ENCODE results near the gene NAPG.
"Not testable (repeated sequence)": the region's sequence is repeated elsewhere in the genome, so short reads cannot be mapped to it uniquely, and the experiment has no call there.

The NAPG gene

DNA sequence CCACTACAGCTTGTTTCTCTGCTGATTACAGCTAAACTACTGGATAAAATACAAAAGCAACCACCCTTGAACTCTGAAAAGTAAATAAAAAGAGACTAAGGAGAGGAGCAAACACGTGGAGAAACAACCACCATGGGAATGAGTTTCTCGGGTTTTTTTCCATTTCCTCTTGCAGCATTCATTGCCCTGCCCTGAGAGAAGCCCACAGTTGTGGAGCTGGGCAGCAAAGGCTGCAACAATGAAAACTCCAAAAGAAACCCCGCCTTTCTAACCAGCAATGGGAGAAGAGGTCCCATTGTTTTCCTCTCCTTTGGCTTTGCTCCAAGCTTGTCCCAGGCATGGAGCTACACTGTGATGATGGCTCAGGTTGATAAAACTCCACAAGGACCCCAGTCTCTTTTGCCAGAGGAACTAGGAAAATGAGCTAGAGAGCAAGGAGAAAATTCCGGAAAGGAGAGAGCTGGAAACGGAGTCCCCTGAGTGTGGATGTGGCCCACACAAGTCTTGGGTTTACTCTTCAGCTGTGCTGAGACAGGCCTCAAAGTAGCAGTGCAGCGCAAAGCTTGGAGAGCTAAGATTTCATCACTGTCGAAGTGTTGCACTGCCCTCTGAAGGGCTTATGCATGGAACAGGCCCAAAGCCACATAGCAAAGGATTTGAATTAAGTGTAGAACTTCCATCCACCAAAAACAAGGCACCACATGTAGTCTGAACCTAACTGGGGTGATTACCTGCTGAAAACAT is 20.9 kb downstream of the NAPG start:
- DNase-seq (ENCODE audit: low read depth, low spot score): no peak

DNA sequence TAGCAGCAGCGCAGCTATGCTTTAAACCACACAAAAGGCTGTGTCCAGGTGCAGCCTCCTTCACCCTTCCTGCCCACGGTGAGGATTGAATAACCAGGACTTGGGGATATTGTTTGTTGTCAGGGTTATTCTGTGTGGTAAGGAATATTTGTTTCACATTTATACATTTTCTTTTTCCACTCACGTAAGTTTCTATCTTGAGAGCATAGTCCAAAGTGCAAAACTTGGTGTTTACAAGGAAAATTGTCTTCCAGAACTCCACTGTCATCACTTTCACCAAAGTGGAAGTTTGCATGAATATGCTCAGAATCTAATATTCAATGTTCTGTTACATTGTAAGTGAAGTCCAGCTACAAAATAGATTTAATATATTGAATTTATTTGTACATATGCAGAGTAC is 26.4 kb downstream of the NAPG start:
- DNase-seq (ENCODE audit: low read depth, low spot score): no peak

DNA sequence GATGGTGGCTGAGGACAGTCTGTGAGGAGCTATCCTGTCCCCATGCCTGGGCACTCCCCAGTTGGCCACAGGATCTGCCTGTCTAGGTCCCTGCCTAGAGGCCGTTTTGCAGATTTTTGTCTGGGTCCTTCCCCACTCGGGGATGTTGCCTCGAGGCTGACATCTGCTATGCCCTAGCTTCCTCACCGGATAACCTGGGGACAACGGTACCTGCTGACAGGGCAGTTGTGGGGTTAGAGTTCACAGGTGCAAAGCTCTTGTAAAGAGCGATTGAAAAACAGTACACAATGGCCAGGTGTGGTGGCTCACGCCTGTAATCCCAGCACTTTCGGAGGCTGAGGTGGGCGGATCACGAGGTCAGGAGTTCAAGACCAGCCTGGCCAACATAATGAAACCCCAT is 30.4 kb downstream of the NAPG start:
- DNase-seq (ENCODE audit: low read depth, low spot score): not testable (repeated sequence)

DNA sequence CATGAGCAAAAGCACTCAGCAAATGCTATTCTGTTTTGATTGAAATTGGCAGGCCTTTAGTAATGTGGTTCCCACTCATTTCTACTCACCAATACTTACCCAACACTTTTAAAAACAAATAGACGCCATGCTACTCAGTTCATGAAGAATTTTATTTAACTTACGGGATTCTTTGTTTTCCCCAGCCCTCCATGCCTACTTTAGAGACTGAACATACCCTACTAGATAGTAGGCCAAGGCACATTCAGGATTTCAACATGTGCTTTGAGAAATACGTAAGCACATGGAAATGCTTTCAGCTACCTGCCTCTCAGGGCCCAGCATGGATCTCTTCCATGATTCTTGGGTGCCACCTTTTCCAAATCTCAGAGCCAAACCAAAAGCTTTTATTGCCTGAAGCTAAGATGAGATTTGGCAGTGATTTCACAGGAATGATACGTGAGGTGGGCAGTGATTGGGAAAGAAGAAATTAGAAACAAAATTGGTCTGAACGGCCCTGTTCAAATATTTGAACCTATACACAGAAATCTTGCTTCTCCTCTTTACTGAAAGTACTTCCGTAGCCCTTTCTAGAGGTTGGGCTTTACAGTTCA is 31.4 kb downstream of the NAPG start:
- DNase-seq (ENCODE audit: low read depth, low spot score): no peak

DNA sequence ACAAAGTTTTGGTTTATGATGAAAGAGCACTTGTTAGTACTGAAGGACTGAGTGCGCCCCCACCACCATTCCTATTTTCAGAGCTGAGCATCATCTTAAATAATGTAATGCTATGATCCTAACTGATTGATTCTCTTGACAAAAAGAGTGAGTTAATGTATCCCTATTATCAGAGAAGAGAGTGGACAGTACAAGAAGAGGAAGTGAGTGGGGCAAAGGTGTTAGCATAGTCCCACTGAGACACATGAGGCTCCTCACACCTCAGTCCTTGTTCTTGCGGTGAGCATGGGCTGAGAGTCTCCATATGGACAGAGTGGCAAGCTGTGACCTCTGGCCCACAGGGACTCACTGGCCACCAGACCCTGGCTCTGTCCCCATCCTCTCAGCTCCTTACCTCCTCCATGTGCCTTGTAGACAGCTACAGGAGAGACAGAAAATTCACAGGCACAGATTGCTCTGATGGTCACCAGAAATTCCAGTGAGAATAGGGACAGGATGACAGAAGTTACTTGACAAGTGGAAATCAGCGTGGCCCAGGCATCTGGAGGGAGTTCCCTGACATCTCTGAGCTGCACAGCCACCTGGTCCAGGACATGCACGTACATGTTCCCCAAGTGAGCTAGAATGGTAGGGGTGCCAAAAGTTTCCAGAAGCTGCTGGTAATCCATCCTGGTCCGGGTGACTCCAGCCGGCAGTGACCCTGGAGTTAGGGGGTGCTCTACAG is 32.6 kb downstream of the NAPG start:
- no peak for DNase-seq (ENCODE audit: low read depth, low spot score)

DNA sequence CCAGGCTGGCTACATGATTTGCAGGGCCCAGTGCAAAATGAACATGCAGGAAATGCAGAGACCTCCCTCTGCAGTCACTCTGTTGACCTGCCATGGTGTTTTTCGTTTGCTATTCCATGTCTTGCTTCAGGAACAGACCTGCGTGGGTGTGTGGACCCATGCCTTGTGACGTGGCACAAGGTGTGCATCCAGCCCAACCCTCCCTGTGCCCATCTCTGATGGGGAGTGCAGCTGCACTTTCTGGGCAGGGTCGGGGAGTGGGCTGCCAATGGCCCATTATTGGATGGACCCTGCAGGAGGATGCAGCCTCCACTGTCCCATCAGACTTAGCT is 33.1 kb downstream of the NAPG start:
- no peak for DNase-seq (ENCODE audit: low read depth, low spot score)

DNA sequence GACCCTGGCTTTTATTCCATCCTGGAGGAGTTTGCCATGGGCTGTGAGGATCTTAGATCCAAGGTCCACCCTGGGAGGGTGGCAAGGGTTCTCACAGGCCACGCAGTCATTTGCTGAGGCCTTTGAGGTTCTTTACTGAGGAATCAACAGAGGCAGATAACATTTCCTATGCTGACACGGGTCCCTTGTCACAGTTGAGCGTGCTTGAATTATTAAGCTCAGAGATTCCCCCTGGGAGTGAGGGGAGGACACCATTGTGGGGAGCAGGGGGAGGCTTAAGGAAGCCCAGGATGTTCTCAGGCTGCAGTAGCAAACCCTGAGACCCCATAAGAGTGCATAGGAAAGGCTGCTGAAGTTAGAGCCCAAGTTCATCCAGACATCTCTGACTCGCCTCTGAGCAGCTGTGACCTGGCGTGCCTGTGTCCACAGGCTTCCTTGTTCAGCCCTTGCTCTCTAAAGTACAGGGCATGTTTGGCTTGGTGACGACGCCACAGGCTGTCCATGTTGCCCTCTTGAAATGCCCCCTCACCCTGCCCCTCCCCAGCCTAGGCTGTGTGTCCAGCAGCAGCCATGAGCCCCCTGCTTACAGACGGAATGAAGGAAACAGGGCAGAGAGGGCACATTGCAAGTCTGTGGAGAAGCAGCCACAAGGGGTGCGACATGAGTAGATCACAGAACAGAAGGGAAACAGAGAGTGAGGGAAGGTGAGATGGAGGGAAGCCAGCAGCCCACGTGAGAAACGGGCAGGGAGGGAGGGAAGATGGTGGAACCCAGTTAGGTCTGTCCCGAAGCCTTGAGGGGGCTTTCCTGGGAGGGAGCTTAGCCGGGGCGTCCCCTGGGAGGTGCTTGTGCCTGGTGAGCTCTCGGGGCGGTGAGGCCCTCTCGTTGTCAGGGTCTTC is 34.0 kb downstream of the NAPG start:
- DNase-seq (ENCODE audit: low read depth, low spot score): no peak

DNA sequence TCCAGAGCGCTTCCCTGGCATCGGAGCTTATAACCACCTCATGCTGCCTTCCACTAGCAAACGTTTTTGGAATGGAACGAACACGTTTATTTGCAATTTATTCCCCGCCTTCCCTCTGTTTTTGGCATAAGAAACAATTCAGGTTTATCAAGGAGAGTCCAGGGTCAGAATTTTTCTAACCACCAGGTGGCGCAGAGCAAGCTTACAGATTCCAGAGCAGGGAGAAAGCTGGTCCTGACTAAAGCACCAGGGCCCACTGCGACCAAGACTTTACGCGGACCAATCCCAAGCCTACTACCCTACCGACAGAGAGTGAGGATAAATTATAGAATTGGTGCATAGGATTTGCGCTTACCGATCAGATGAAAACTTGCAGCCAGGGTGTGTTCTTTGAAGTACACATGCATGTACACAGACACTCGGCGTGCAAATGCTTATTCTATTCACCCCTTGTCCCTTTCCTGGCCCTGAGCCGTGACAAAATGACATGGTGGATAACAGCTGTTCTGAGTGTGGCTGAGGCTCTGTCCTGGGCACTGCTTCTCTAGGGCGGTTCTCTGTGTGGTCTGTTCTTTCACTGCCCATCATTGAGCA is 34.7 kb downstream of the NAPG start:
- DNase-seq (ENCODE audit: low read depth, low spot score): peak; percentile 14

DNA sequence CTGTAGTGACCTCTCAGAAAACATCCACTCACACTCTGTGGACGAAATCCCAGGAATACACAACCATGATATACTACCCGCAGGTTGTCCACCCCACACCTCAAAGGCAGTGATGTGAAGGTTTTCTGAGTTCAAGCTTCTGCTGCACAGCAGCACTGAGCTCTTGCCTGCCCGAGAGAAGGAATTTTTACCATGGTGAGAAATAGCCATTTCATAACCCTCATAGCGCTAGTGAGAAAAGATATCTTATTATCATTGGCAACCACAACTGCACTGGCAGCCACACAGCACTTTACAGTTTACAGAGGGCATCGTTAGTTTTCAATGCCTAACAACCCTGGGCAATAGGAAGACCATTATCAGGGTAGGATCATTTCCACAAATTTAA is 36.9 kb downstream of the NAPG start:
- DNase-seq (ENCODE audit: low read depth, low spot score): no peak

DNA sequence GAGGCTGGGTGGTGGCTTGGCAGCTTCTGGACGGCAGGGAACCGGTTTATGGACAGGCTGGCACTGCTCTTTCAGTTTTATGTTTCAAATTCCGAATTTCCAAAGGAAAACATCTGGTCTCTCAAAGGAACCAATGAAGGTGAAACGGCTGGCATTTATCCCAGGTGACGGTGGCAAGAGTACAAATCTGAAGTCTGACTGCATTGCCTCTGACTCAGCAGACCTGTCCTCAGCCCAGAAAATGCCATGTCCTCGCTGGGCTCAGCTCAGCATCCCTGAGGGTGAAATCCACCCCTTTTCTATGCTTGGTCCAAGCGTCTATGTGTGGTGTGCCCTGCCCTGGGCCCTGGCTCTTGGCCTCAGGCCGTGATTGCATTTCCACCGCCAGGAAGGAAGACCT is 38.1 kb downstream of the NAPG start:
- no peak for DNase-seq (ENCODE audit: low read depth, low spot score)

DNA sequence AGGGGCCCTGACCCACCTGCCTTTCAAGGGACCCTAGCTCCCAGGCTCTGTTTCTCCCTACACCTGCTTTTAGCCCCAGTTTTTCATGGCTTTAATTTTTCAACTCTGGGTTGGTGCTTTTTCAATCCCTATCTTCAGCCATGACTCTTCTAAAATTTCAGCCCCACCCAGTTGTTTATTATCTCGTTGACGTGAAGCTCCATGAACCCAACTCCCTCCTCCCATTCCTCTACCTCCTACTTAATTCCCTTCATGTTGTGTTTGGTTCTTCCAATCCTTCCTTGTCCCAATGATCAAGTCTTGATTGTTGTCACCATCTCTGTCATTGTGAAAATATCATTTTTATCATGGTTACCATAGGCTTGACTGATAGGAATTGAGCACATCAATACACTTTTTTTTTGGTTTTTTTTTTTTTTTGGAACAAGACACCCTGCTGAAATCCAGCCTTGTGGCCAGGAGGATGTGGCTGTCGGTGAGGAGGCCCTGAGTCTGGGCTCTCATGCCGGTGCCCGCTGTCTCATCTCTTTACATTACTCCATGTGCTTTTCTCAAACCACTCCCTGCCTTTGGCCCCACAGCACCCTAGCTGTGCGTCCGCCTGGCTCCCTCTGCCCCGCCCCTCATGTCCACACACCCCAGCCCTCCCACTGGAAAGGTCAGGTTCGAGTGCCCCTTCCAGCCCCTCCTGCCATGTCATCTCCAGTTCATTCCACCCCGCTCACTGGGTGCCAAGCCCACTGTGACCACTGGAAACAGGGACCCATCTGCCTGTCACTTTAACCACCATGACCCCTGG is 39.3 kb downstream of the NAPG start:
- no peak for DNase-seq (ENCODE audit: low read depth, low spot score)

DNA sequence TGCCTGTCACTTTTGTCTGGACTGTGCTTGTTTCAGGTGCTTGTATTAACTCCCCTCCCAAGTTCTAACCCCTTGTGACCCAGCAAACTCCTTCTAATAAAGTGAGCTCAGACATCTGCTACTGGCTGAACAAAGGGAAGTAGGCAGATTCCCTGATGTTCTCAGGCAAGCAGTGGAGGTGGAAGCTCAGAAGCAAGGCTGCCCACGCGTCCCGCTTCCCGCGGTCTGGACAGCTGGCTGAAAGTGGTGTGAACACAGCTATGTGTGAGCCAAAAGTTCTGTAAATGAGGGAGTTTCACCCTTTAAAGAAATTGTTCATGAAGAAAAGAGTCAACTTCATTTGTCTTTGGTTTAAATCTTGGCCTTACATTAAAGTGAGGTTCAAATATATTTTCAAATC is 40.0 kb downstream of the NAPG start:
- DNase-seq (ENCODE audit: low read depth, low spot score): no peak

DNA sequence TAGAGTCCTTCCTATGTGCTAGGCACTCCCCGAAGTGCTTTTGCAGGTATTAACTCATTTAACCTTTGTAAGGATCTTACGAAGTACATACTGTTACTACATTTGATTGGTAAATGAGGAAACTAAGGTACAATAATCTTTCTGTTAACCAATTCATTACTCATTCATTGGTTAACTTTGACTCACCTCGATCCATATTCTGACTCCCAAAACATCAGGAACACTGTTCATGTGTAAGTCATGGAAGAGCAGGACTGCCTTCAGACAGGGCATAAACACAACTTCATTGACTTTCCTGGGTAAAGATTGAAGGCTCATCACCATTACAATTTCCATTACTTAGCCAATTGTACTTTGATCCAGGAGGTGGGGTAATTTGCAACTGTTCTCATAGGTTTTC is 40.6 kb downstream of the NAPG start:
- no peak for DNase-seq (ENCODE audit: low read depth, low spot score)

DNA sequence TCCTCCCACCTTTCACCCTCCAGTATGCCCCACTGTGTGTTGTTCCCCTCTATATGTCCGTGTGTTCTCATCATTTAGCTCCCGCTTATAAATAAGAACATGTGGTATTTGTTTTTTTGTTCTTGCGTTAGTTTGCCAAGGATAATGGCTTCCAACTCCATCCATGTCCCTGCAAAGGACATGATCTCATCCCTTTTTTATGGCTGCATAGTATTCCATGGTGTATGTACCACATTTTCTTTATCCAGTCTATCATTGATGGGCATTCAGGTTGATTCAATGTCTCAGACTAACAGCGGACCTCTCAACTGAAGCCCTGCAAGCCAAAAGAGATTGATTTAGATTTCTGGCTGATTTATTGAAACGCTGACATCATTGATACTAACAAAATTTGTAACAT is 44.1 kb downstream of the NAPG start:
- not testable (repeated sequence) for DNase-seq (ENCODE audit: low read depth, low spot score)

DNA sequence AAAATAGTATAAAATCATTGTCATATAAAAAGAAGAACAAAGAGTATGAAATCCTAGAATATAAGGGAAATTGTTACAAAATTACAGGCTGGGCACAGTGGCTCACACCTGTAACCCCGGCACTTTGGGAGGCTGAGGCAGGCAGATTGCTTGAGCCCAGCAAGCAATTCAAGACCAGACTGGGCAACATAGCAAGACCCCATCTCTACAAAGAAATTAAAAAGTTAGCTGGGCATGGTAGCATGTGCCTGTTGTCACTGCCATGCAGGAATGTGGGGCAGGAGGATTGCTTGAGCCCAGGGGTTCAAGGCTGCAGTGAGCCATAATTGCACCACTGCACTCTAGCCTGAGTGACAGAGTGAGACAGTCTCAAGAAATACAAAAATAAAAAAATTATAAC is 44.8 kb downstream of the NAPG start:
- no peak for DNase-seq (ENCODE audit: low read depth, low spot score)

DNA sequence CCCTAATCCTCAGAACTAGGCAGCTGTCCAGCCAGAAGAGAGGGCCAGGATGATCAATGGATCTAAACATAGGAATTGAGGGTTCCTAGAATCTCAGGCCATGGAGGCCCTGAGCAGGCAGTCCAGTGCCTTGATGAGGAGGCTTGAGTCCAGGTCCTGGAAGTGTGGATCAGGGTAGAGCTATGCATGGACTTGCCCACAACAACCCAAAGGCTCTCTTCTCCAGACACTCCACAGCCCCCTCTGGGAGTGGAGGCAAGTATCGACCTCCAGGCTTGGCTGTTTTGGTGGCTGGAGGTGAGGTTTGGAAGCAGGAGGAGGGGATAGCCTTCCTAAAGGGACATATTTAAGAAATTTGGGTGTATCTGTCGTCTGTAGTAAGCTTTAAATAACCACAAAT is 45.7 kb downstream of the NAPG start:
- DNase-seq (ENCODE audit: low read depth, low spot score): no peak

DNA sequence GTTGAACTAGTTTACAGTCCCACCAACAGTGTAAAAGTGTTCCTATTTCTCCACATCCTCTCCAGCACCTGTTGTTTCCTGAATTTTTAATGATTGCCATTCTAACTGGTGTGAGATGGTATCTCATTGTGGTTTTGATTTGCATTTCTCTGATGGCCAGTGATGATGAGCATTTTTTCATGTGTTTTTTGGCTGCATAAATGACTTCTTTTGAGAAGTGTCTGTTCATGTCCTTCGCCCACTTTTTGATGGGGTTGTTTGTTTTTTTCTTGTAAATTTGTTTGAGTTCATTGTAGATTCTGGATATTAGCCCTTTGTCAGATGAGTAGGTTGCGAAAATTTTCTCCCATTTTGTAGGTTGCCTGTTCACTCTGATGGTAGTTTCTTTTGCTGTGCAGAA is 47.4 kb downstream of the NAPG start:
- DNase-seq (ENCODE audit: low read depth, low spot score): not testable (repeated sequence)

DNA sequence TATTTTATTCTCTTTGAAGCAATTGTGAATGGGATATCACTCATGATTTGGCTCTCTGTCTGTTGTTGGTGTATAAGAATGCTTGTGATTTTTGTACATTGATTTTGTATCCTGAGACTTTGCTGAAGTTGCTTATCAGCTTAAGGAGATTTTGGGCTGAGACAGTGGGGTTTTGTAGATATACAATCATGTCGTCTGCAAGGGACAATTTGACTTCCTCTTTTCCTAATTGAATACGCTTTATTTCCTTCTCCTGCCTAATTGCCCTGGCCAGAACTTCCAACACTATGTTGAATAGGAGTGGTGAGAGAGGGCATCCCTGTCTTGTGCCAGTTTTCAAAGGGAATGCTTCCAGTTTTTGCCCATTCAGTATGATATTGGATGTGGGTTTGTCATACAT is 48.6 kb downstream of the NAPG start:
- DNase-seq (ENCODE audit: low read depth, low spot score): not testable (repeated sequence)

DNA sequence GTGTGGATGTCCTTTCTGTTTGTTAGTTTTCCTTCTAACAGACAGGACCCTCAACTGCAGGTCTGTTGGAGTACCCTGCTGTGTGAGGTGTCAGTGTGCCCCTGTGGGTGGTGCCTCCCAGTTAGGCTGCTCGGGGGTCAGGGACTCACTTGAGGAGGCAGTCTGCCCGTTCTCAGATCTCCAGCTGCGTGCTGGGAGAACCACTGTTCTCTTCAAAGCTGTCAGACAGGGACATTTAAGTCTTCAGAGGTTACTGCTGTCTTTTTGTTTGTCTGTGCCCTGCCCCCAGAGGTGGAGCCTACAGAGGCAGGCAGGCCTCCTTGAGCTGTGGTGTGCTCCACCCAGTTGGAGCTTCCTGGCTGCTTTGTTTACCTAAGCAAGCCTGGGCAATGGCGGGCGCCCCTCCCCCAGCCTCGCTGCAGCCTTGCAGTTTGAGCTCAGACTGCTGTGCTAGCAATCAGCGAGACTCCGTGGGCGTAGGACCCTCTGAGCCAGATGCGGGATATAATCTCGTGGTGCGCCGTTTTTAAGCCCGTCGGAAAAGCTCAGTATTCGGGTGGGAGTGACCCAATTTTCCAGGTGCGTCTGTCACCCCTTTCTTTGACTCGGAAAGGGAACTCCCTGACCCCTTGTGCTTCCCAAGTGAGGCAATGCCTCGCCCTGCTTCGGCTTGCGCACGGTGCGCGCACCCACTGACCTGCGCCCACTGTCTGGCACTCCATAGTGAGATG is 52.2 kb downstream of the NAPG start:
- DNase-seq (ENCODE audit: low read depth, low spot score): not testable (repeated sequence)

DNA sequence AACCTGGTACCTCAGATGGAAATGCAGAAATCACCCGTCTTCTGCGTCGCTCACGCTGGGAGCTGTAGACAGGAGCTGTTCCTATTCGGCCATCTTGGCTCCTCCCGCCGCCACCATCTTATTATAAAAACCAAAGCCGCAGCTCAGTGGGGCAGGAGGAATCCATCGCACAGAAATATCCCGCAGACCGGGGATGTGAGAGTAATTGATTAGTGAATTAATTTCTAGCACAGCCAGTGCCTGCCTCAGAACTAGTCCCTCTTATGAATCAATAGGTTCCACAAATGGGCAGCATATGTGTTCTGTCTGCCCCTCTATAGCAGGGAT is 52.7 kb downstream of the NAPG start:
- not testable (repeated sequence) for DNase-seq (ENCODE audit: low read depth, low spot score)

All from activated naive CD8-positive, alpha-beta T cell treated with anti-CD3 and anti-CD28 coated beads, Interleukin-2, amount 50 U/mL, for 16 hours (primary cell).